ENCODE results near the gene SPDYC.

Gene SPDYC

GRCh38 chr11:65170058-65170534, at the start of gene SPDYC:
Gene SPDYC (plus strand): TSS chr11:65170233. CDS start chr11:65171358, 1,125 bp downstream.
- FAIRE-seq: no peak

GRCh38 chr11:65120831-65121230, 49.2 kb upstream of the SPDYC start:
- no peak for FAIRE-seq

- no peak for FAIRE-seq
These were observed 48.6 kb upstream of the SPDYC start for GRCh38 chr11:65121447-65121864.

GRCh38 chr11:65121865-65122696, 48.0 kb upstream of the SPDYC start, which contains the start of the genes FAU and MRPL49:
Gene FAU (minus strand): TSS chr11:65122134. CDS start chr11:65121813, 321 bp downstream.
Gene MRPL49 (plus strand): TSS chr11:65122321. CDS start chr11:65122347, 26 bp downstream.
- peak; percentile 94 for FAIRE-seq

- FAIRE-seq: no peak
These were observed 45.4 kb upstream of the SPDYC start for GRCh38 chr11:65124480-65125196.

- no peak for FAIRE-seq
These were observed 44.6 kb upstream of the SPDYC start for GRCh38 chr11:65125197-65126056.

GRCh38 chr11:65126624-65127274, 43.3 kb upstream of the SPDYC start:
- no peak for FAIRE-seq

- FAIRE-seq: no peak
These were observed 42.4 kb upstream of the SPDYC start for GRCh38 chr11:65127473-65128181.

GRCh38 chr11:65128182-65129145, 41.6 kb upstream of the SPDYC start:
- no peak for FAIRE-seq

GRCh38 chr11:65129649-65130441, 40.2 kb upstream of the SPDYC start:
- FAIRE-seq: no peak

- FAIRE-seq: no peak
These were observed 39.2 kb upstream of the SPDYC start for GRCh38 chr11:65130631-65131416.

GRCh38 chr11:65131417-65131776, 38.6 kb upstream of the SPDYC start:
- no peak for FAIRE-seq

GRCh38 chr11:65131895-65132237, 38.2 kb upstream of the SPDYC start:
- FAIRE-seq: no peak

- no peak for FAIRE-seq
These were observed 37.6 kb upstream of the SPDYC start for GRCh38 chr11:65132238-65132987.

GRCh38 chr11:65132988-65133700, 36.9 kb upstream of the SPDYC start:
- FAIRE-seq: no peak

GRCh38 chr11:65133724-65134123, 36.3 kb upstream of the SPDYC start:
- no peak for FAIRE-seq

GRCh38 chr11:65134240-65134951, 35.6 kb upstream of the SPDYC start, which contains the start of gene SYVN1:
Gene SYVN1 (minus strand): TSS chr11:65134519. CDS start chr11:65133601, 918 bp downstream.
- FAIRE-seq: no peak

All from G401.6 (cell line).